GM19467 (cell line): ENCODE measurements around the gene DLST.

Experiments used
- ATAC-seq: cut with Tn5 transposase; IDR thresholded peaks from one replicate; pipeline ENCODE4 v1.9.1; 2021; ENCODE audit warnings: mild to moderate bottlenecking, moderate library complexity; ENCODE audit not compliant: unreplicated experiment

DLST gene

DNA sequence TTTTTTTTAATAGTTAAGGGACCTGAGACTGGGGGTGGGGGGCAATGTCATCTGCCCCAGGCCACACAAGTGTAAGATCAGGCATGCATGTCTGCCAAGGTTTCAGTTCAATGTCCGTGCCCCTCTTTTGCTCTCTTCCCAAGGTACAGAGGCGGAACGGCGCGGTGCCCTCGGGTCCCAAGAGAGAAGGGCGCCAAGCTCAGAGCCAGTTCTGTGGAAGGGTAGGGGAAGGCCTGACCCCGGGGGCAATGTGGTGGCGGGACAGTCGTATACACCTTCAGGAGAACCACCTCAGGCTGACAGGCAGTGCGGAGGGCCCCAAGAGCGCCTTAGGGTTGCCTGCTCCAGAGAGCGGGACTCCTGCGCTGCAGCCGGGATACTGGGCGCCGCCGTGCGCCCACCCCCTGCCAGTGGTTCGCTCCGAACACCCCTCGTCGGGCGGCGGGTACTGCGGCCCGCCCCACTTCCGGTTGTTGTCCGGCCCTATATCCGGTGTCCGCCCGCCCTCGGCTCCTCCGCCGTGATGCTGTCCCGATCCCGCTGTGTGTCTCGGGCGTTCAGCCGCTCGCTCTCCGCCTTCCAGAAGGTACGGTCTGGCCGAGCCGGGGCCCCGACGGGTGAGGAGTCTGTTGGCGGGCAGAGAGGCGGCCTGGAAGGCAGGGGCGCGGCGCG is at the start of gene DLST:
DLST (plus strand) TSS at position 486 of the 672 bp plus-strand sequence; CDS start at position 524, 38 bp downstream.
- peak; percentile 93 for ATAC-seq

DNA sequence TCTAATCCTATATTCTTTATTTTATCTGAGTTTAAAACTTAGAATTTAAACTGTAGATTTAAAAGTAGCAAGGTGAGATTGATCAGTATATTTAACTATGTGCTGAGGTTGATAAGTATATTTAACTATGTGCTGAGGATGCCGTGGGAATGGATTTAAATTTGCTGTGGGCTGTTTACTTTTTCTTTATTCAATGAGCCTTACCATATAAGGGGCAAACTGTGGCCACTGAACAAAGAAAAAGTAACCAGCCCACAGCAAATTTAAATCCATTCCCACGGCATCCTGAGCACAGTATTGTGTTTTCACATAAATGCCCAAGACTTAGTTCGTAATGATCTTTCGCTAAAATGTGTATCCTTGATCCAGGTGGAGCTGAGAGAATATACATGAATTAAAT is 48.9 kb upstream of the DLST start:
- no peak for ATAC-seq

DNA sequence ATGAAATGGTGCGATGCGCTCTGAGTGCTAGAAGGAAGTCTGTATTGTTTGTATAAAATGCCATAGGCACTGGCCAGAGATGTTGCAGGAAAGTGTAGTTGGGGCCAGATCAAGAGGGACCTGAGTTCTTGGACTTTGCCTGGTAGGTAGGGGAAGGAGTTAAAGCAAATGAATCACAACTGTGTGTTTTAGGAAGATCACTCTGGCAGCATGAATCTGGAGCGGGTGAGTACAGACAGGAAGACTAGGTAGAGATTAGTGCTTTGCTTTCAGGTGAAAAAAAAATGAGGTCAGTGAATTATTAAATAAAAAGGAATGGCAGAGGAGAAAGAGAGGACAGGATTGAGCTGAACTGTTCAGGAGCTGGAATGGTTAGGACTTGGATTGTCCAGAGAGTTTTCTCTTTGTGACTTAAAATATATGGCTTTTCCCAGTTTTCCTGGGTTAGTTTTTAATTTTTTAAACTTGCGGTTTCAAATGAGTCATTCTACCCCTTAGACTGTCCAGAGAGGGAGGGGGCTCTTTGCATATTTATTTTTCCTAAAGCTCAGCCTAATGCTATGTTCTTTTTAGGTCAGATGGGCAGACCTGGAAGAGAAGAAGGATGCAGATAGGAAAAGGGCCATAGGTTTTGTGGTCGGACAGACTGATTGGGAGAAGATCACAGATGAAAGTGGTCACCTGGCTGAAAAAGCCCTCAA is 46.9 kb upstream of the DLST start:
- ATAC-seq = no peak

DNA sequence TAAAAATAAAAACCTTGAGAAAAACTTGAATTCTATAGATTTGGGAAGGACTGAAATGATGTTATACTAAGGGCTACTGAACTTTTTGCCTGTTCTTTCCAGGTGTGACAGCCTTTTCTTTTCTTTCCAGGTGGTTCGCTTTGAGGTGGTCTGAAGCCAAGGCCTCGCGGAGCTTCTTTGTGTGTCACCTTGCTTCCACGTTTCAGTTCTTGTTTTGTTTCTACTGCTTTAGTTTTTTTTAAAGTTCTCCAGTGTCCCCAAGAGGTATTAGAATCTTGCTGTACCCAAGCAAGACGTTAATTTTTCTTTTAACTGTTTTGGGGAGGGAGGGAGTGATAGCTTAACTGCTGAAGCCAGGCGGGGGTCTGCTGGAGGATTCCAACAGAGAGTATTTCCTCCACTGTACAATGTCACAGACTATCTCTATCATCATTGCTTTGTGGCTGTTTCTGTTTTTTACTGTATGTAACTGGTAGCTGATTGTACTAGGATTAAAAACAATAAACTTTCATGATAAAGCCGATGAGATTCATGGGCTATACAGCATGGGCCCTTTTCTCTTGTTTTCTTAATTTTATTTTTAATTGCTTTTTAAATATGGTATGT is 46.0 kb upstream of the DLST start:
- no peak for ATAC-seq

DNA sequence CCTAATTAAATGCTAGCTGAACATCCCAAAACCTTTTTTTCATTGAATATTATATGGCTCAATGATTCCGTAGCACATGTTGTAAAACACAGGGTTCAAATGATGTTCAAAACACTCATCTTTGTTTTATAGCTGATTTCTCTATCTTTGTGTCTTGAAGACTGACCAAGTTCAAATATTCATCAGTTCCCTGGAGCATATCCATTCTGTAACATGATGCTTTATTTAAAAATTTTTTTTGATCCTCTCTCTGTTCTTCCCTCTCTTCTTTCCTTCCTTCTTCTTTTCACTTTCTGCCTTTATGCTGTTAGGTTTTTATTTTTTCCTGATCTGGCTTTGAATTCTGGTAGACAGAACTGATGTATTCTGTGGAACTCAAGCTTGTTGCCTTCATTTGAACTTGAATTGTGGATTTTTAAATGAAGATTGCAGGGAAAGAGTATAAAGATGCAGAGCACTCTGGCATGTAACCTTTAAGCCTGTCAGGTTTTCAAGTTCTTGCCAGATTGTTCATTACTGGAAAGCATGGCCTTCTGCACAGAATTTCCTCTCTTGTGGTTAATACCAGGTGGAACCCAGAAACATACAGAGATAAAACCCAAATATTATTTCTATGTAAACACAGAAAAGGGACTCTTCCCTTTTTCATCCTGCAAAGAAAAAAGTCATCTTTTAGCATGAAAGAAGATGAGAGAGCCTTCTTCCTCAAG is 45.3 kb upstream of the DLST start:
- no peak for ATAC-seq

DNA sequence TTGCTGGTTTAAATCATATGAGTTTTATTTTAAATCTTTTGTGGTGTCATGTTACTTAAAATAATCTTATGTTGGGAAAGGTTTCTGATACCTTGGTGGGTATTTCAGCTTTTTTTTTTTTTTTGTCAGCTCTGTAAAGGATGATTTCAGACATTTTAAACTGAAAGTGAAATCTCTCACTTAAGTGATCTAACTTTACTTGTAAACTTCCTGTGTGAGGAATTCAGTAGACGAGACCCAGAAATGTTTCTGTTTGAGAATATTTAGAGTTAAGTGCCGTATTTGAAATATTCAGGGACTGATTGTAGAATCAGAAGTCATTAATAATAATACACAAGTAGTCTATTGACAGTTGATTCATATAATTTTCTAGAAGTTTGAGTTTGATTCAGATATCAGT is 43.5 kb upstream of the DLST start:
- no peak for ATAC-seq

DNA sequence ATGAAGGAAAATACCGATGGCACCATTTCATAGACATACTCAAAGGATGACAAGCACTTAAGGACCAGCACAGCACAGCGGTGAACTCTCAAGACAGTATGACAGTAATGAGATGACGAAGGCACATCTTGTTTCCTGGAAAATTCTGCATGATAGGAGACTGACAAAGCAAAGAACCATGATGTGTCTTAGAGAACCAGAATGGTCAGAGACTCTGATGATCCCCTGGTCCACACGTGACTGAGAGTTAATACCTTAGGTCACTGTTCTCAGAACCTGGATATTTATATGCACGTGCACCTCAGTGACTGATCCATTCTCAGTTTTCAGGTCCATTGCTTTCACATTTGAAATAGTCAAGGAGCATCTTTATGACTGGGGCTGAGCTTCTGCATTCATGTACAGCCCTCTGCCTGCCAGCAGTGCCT is 41.1 kb upstream of the DLST start:
- ATAC-seq = peak; percentile 51

DNA sequence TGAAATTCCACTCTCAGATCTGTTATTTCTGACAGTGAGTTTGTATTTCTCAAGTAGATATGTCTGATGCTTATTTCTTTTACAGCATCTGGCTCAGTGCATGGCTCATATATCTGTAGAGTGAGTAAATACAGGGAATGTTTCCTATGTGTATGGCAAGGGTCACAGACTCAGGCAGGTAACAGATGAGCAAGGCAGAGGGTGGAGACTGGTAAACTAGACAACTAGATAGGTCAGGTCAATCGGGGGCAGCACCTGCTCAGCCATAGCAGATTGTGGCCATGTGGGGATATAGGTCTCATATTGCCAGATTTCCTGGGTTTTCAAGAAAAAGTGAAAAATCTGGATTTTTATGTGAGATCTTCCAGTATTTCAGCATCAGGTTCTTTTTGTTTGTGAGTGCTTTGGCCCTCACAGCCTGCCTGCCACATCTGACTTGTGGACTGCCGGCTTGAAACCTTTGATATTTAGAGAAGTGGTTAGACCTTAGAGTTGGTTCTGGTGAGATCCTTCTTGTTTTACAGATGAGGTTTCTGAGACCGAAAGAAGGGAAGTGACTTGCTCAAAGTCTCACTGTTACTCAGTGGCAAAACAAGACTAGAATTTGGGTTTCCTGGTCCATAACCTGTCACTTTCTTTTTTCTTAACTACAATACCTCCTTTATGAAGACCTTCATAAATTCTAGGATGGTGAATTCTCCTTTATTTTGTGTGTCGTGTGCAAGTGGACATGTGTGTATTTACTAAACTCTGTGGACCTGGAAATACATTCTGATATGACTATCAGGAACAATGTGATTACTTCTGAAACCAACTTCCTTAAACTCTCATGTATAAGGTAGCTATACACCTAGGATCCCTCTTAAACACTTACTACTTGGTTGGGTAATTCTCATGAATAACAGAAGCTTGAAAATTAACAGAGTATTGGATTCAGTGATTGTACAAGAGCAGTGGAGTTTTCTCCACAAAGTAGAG is 40.2 kb upstream of the DLST start:
- no peak for ATAC-seq

DNA sequence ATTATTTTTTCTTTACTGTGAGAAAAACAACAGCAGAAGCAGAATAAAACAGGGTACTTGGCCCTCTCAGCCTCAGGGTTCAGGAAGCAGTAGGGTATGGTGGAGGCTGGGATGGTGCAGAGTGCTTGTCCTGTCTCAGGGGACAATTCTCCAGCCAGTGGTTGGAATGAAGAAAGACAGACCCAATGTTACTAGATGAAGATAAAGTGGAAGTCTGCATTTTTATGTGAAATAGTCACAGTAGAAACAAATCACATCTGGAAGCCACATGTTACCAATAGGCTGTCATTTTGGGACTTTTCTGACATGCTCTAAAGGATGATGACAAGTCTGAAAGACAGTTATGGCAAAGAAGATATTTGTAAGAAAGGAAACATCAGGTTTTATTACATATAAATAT is 38.1 kb upstream of the DLST start:
- no peak for ATAC-seq

DNA sequence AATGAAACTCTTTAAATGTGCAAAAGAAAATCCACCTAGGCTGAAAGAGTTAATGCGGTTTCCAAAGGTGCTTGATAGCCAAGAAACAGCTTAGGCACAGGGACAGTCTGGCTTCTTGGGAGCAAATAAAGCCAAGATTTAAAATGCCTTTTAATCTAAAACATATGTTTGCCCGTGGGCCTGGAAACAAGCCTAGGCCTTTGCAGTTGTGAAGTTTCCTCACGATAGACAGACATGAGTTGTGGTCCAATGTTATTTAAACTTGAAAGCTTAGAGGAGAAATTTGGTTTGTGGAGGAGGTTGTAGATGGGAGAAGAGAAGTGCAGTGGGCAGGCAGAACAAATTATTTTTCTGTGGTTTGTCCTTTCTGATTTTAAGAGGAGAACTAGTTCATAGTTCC is 35.5 kb upstream of the DLST start:
- ATAC-seq = no peak

DNA sequence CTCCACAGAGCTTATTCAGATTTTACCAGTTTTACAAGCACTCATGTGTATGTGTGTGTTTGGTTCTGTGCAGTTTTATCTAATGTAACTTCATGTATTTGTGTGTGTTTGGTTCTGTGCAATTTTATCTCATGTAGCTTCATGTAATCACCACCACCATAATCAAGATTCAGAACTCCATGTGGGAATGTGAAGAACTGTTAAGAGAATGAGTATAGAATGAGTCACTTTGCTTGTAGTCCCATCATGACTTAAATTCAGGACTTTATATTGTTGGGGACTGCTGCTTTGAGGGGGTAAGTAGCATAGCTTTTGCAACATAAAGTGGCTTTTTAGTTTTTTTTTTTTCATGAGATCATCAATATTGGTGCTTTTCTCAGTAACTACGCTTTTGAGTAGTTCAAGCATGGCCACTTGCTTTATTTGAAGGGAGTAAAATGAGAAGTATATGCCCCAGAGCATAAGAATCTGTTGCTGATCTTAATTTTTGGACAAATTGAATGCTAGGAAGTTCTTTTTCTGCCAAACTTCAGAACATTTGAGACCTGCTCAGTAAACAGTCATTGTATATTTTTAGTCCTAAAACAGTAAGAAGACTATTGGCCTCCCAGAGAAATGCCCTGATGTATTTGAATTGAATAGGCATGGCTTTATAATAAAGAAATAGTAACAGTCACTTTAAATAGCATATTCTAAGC is 34.6 kb upstream of the DLST start:
- no peak for ATAC-seq

DNA sequence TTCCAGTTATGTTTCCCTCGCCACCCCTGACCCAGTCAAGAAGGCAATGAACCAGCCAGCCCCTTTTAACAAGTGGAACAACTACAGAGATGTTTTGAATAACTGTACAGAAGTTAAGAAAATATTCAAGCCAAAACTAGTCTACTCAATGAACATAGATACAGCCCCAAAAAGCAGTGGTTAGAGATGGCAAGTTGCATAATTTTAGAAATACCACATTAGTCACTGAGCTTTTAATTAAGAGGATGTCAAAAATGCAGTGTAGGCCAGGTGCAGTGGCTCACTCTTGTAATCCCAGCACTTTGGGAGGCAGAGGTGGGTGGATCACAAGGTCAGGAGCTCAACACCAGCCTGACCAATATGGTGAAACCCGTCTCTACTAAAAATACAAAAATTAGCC is 32.9 kb upstream of the DLST start:
- ATAC-seq = no peak

DNA sequence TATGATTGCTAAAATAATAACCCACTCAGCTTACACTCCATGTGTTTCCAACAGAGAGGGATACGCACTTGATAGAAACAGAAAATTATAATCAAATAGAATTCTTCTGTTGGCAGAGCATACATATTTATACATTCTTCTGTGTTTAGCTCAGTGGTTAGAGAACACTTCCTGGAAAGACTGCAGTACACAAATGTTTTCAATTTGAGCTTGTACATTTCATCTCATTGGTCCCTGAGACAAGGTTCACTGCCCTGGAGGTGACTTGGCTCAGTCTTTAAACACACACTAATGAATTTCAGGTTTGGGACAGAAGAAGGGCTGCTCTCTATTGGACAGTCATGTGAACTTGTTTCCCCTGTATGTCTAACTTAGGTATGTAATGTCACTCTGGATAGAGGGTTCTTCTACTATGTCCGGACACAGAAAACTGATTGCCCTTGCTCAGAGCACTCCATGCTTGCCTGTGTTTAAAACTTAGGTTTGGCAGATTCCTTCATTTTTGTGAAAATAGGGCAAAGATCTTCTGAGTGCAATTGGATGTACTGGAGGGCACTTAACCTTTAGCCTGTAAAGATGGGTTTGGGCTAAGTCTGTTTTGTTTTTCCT is 28.7 kb upstream of the DLST start:
- ATAC-seq = no peak

DNA sequence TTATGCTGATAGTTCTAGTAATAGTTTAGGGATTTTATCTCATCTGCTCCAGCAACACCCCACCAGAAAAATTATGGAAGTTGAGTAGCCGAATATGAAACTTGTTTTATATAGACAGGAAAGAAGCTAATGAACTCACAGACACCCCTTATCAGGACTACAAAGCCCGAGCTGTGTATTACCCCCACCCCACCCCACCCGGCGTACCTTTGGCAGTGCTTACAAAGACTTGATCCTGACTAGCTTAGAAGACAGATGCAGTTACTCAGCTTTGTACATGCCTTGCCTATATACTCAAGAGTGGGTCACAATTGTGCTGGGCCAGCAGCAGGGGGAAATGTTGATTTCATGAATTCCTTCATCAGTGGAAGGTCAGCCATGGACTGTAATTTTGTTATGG is 28.1 kb upstream of the DLST start:
- no peak for ATAC-seq

DNA sequence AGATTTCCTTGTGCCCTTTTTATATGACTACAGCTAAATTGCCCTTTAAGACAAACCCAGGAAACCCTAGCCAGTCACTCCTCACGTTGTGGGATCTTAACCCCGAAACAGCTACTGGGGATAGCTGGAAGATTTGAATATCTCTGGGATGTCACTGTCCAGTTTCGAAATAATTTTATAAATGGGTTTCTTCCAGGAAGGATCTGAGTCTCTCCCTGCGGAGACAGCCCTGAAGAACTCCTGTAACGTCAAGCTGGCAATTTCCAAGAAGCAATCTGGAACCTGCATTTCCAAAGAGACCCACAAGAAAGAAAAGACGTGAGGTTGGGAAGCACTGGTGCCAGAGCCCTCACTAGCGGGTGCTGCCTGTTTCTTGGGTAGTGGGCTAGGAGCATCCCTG is 26.7 kb upstream of the DLST start:
- no peak for ATAC-seq

DNA sequence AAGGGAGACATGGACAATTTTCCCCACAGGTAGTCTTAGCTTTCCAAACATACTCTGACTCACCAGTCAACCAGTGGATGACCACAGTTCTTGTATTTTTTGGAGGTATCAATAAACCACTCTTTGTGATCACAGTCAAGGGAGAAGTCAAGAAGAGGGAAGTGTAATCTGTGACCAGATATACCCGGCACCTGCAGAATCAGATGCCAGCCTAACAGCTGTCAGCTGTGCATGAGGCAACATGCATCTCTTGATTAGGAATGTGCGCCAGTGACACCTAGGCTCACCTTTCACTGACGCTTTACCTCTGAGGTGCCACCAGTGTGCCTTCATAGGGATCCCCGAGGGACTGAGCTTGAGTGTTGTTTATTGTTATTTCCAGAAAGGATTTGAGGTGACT is 25.8 kb upstream of the DLST start:
- no peak for ATAC-seq

DNA sequence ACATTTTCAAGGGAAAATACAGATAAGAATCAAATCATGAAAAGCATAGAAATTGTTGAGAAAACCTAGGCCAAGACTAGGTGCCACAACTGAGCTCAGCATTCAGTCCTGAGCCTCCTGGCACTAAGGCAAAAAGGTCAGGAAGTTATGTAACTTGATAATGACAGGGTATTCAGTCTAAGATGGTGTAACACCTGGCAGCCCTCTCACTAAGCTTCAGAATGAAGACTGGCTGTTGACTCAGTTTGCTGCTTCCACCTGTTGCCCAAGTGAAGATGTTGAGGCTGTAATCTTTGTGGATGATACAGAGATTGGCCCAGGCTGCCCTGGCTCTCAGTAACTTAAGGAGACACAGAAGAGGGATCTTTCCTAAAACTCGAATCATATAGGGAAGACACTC is 25.4 kb upstream of the DLST start:
- ATAC-seq = no peak

DNA sequence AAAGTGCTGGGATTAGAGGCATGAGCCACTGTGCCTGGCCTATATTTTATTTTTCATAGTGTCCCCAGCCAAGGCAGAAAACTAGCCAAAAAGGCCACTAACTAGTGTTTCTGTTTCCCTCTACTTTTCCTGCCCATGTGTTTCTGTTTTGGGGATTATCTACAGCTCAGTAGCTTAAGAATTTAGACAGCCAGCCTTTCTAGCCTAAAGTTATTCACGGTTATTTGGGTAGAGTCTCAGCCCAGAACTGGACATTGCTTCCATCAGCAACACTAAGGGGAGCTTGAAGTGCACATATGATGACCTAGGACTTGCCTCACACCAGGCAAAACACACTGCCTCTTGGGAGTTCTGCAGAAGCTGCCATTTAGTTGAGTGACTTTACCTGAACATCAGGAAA is 23.7 kb upstream of the DLST start:
- no peak for ATAC-seq

DNA sequence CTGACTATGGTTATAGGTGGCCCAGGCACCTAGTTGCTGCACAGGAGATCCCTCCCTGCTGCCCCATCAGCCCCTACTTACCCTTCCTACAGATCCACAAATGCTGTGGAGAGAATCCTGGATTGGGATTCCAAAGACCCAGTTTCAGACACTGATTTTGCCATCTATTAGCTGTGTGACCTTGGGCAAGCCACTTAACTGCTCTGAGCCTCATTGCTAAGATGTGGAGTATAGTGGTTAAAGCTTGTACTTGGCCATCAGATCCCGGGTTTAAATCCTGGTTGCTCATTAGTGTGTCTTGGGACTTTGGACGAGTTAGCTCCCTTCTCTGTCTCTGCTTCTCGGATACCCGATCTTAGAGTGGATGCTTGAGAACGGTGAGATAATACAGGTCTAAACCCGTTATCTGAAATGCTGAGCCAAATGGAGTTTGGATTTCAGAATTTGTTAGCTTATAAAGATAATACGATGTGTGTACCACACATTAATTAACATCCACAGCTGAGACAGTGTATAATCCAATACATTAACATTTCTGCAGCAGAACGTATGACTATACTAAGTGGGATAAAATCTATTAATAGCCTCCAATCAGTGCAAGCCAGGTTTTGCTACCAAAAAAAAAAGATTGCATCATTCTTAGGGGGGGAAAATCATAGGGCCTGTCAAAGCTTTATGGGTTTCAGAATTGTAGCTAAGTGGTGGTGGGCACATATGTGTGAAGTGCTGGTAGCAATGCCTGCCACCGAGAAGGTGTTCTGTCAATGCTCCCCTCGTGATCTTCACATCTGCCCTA is 21.8 kb upstream of the DLST start:
- no peak for ATAC-seq
